Thymus (tissue), 2 donors: ENCODE measurements around the gene ACY1. TPM values are rescaled to one million over a fixed set of nuclear protein-coding genes. Genes with fewer than 3 reads are reported as not detected.

Experiments used
- polyA plus RNA-seq: library from polyadenylated mRNA; stranded (reverse); fragments of 200-250 nt; gene quantifications from one replicate; pipeline ENCODE4 v1.2.3, GENCODE V29; 2013
- total RNA-seq: library from RNA; stranded (reverse); fragments of 120-200 nt; gene quantifications from one replicate; pipeline ENCODE4 v1.2.4, GENCODE V29; 2013
- donor health status: healthy.

ACY1 gene
- total and polyA plus RNA-seq, 2 donors: 11.2 to 17.6 TPM

Other genes starting within 250 kb of the ACY1 start
- not detected for gene IQCF6, start 204.3 kb upstream of the ACY1 start, total RNA-seq
- not detected for gene IQCF6, start 204.3 kb upstream of the ACY1 start, polyA plus RNA-seq
- gene IQCF2, start 121.9 kb upstream of the ACY1 start, total RNA-seq: not detected
- gene IQCF2, start 121.9 kb upstream of the ACY1 start, polyA plus RNA-seq: not detected
- gene IQCF5, start 107.9 kb upstream of the ACY1 start, total RNA-seq: not detected
- gene IQCF5, start 107.9 kb upstream of the ACY1 start, polyA plus RNA-seq: not detected
- not detected for gene IQCF1, start 80.2 kb upstream of the ACY1 start, total RNA-seq
- gene IQCF1, start 80.2 kb upstream of the ACY1 start, polyA plus RNA-seq: not detected
- 18.6 TPM for gene RRP9, start 41.6 kb upstream of the ACY1 start, total RNA-seq
- 16.9 TPM for gene RRP9, start 41.6 kb upstream of the ACY1 start, polyA plus RNA-seq
- 8.0 TPM for gene PARP3, start 41.2 kb upstream of the ACY1 start, total RNA-seq
- 11.2 TPM for gene PARP3, start 41.2 kb upstream of the ACY1 start, polyA plus RNA-seq
- 0.05 TPM for gene GPR62, start 28.2 kb upstream of the ACY1 start, total RNA-seq
- 0.02 TPM for gene GPR62, start 28.2 kb upstream of the ACY1 start, polyA plus RNA-seq
- gene PCBP4, start 16.1 kb upstream of the ACY1 start, total RNA-seq: 6.1 TPM
- 21.0 TPM for gene PCBP4, start 16.1 kb upstream of the ACY1 start, polyA plus RNA-seq
- 22.9 TPM for gene ABHD14B, start 9.5 kb upstream of the ACY1 start, total RNA-seq
- gene ABHD14B, start 9.5 kb upstream of the ACY1 start, polyA plus RNA-seq: 48.2 TPM
- 12.7 TPM for gene ABHD14A, start 8.5 kb upstream of the ACY1 start, total RNA-seq
- gene ABHD14A, start 8.5 kb upstream of the ACY1 start, polyA plus RNA-seq: 17.6 TPM
- 1,457 TPM for gene RPL29, start 12.4 kb downstream of the ACY1 start, total RNA-seq
- 1,964 TPM for gene RPL29, start 12.4 kb downstream of the ACY1 start, polyA plus RNA-seq
- 7.7 TPM for gene DUSP7, start 73.0 kb downstream of the ACY1 start, total RNA-seq
- 6.3 TPM for gene DUSP7, start 73.0 kb downstream of the ACY1 start, polyA plus RNA-seq
- gene POC1A, start 170.9 kb downstream of the ACY1 start, total RNA-seq: 12.3 TPM
- gene POC1A, start 170.9 kb downstream of the ACY1 start, polyA plus RNA-seq: 2.6 TPM
- gene ALAS1, start 214.6 kb downstream of the ACY1 start, total RNA-seq: 34.5 TPM
- gene ALAS1, start 214.6 kb downstream of the ACY1 start, polyA plus RNA-seq: 22.8 TPM
- 0.66 TPM for gene TLR9, start 242.1 kb downstream of the ACY1 start, total RNA-seq
- 0.59 TPM for gene TLR9, start 242.1 kb downstream of the ACY1 start, polyA plus RNA-seq